B cell (primary cell): ENCODE measurements around the gene FASTKD2. TPM values are rescaled to one million over a fixed set of nuclear protein-coding genes. Genes with fewer than 3 reads are reported as not detected.

Experiments
- ATAC-seq: fragments of 200-7000 bp; cut with Tn5 transposase; one replicate; pipeline ENCODE4 v1.10.0; 2021; ENCODE audit warnings: low read depth, mild to moderate bottlenecking, moderate number of reproducible peaks, moderate library complexity
- CTCF ChIA-PET: fragments of 350-600 bp; sonication (Branson Sonifier 250); formaldehyde crosslinking; loops from one replicate; lab custom pipeline; 2021; ENCODE audit warnings: antibody characterized with exemption, inconsistent platforms; lab: Charles Lee
- POLR2A ChIA-PET: fragments of 350-600 bp; sonication (Branson Sonifier 250); formaldehyde crosslinking; loops from one replicate; lab custom pipeline; 2021; ENCODE audit warnings: antibody characterized with exemption; lab: Charles Lee
- DNase-seq: peaks from one replicate; pipeline ENCODE4 v3.0.0; 2013
- H2AFZ ChIP-seq: 2 replicates; pipeline ENCODE4 v1.6.1; 2012; ENCODE audit warnings: mild to moderate bottlenecking, low read depth, low read length; ENCODE audit not compliant: insufficient read depth, poor library complexity, severe bottlenecking
- H3K27ac ChIP-seq, 2 donors: 1 replicate in 1 of 2; 2 replicates in 1 of 2; pipeline ENCODE4 v1.5.1; 2012 to 2013; ENCODE audit warnings: low read length in 2 of 2, mild to moderate bottlenecking in 2 of 2, moderate library complexity in 1 of 2
- H3K27me3 ChIP-seq, 4 experiments: fragments of 200-600 bp in 1 of 4; sonication (generic) in 1 of 4; replicated peaks in 1 of 4; 1 replicate in 2 of 4; 2 replicates in 2 of 4; pipeline versions ENCODE4 v1.6.1 to v1.7.0; 2013 to 2016; ENCODE audit warnings: low read length in 3 of 4, mild to moderate bottlenecking in 2 of 4, mixed read lengths in 1 of 4, moderate library complexity in 1 of 4; ENCODE audit not compliant: insufficient read depth in 4 of 4, control insufficient read depth in 3 of 4; ENCODE audit errors: control extremely low read depth in 1 of 4
- H3K36me3 ChIP-seq, 2 experiments: replicated peaks in 1 of 2; 1 replicate in 1 of 2; 2 replicates in 1 of 2; pipeline versions ENCODE4 v1.6.1 to v1.7.1; 2013; ENCODE audit warnings: low read length in 1 of 2; ENCODE audit not compliant: insufficient read depth in 2 of 2, control insufficient read depth in 1 of 2; ENCODE audit errors: control extremely low read depth in 1 of 2, extremely low read depth in 1 of 2
- H3K4me1 ChIP-seq, 2 donors: fragments of 200-600 bp in 1 of 2; sonication (generic) in 1 of 2; 1 replicate in 1 of 2; 2 replicates in 1 of 2; pipeline versions ENCODE4 v1.5.1 to v1.6.1; 2013 to 2017; ENCODE audit warnings: low read length in 2 of 2; ENCODE audit not compliant: control insufficient read depth in 2 of 2, insufficient read depth in 2 of 2
- H3K4me2 ChIP-seq: replicated peaks from 2 replicates; pipeline ENCODE3; 2012; ENCODE audit warnings: mild to moderate bottlenecking, low read depth, low read length; ENCODE audit not compliant: poor library complexity, severe bottlenecking
- H3K4me3 ChIP-seq, 5 experiments: fragments of 200-600 bp in 1 of 5; sonication (generic) in 1 of 5; 1 replicate in 3 of 5; 2 replicates in 2 of 5; pipeline versions ENCODE4 v1.5.1 to v1.7.0; 2011 to 2016; ENCODE audit warnings: low read length in 4 of 5, mild to moderate bottlenecking in 4 of 5, low read depth in 2 of 5, control low read depth in 1 of 5, moderate library complexity in 1 of 5; ENCODE audit not compliant: insufficient read depth in 1 of 5; ENCODE audit errors: control extremely low read depth in 1 of 5, extremely low read depth in 1 of 5
- H3K79me2 ChIP-seq: fragments of 200-600 bp; sonication (generic); one replicate; pipeline ENCODE4 v1.6.0; 2016; ENCODE audit warnings: low read length; ENCODE audit not compliant: control insufficient read depth, insufficient read depth
- H3K9ac ChIP-seq: fragments of 200-600 bp; sonication (generic); 2 replicates; pipeline ENCODE4 v1.6.1; 2017; ENCODE audit warnings: mild to moderate bottlenecking, low read length, moderate library complexity
- H3K9me3 ChIP-seq, 3 donors: one replicate each; pipeline versions ENCODE4 v1.6.1 to v1.7.1; 2013; ENCODE audit warnings: low read length in 2 of 3; ENCODE audit not compliant: control insufficient read depth in 2 of 3, insufficient read depth in 1 of 3; ENCODE audit errors: control extremely low read depth in 1 of 3
- H4K20me1 ChIP-seq: 2 replicates; pipeline ENCODE4 v1.6.0; 2012; ENCODE audit warnings: mild to moderate bottlenecking, low read length; ENCODE audit not compliant: insufficient read depth, control insufficient read depth, poor library complexity, severe bottlenecking
- H3K27ac Mint-ChIP-seq: one replicate; pipeline ENCODE4 v1.8.0; 2021; ENCODE audit warnings: mixed read lengths
- H3K27me3 Mint-ChIP-seq: one replicate; pipeline ENCODE4 v1.8.0; 2021; ENCODE audit warnings: mixed read lengths
- H3K4me1 Mint-ChIP-seq: one replicate; pipeline ENCODE4 v1.8.0; 2021; ENCODE audit warnings: mixed read lengths
- H3K4me3 Mint-ChIP-seq: one replicate; pipeline ENCODE4 v1.8.0; 2021; ENCODE audit warnings: mixed read lengths
- H3K9me3 Mint-ChIP-seq: one replicate; pipeline ENCODE4 v1.8.0; 2022; ENCODE audit warnings: mixed read lengths; ENCODE audit not compliant: insufficient read depth
- CTCF ChIP-seq: fragments of 200-600 bp; IDR thresholded peaks from one replicate; pipeline ENCODE4 v1.8.0; 2022; ENCODE audit warnings: antibody characterized with exemption, mild to moderate bottlenecking
- EZH2 ChIP-seq: IDR thresholded peaks from 2 replicates; pipeline ENCODE4 v1.6.1; 2012; ENCODE audit warnings: borderline replicate concordance, low read depth, mild to moderate bottlenecking, moderate library complexity, low read length; ENCODE audit not compliant: insufficient read depth, poor library complexity, severe bottlenecking
- WGBS: methylation state at CpG from one replicate; pipeline ENCODE4 v1.1.5; 2013; ENCODE audit warnings: missing lambda C conversion rate; ENCODE audit not compliant: insufficient coverage; 5-methylcytosine and 5-hydroxymethylcytosine counted together
- intact Hi-C: fragments of 100-400 bp; cut with micrococcal nuclease; formaldehyde crosslinking; loops from one replicate; pipeline ENCODE4 v1.10.0; 2022
- polyA plus RNA-seq: library from polyadenylated mRNA; depleted of rRNA; stranded (reverse); fragments of >200 nt; gene quantifications from 2 replicates; pipeline ENCODE4 v1.2.3, GENCODE V29; 2012
- total RNA-seq, 2 donors: library from RNA; stranded (reverse); fragments of 120-200 nt in 1 of 2; gene quantifications; 1 replicate in 1 of 2; 2 replicates in 1 of 2; pipeline versions ENCODE4 v1.2.3 to v1.2.4, GENCODE V29; 2013 to 2022

Gene FASTKD2
- total and polyA plus RNA-seq, 2 donors (not counting 1 experiment from before 2014, with no cell fraction given) = 16.0 to 20.6 TPM

- no peak overlapping the region for H3K27ac Mint-ChIP-seq
- Histone ChIP-seq H3K4me3 (no peak overlapping the region), H3K27ac (no peak overlapping the region), H3K27me3 (no peaks in the 10 kb centered on the region), H3K36me3 (peaks cover 0 to 92% of the 10 kb centered on the region in 2 experiments), H3K9me3 (peaks cover 0 to 4% (median 3%) of the 10 kb centered on the region in 3 donors), H3K4me1 (no peaks in the 10 kb centered on the region), H3K79me2 (peaks cover 13% of the 10 kb centered on the region), H4K20me1 (peaks cover 15% of the 10 kb centered on the region), H3K9ac (no peak overlapping the region), H3K4me2 (no peak overlapping the region), H2AFZ (no peak overlapping the region)
- no peak for DNase-seq
- no peaks in the 10 kb centered on the region for H3K4me1 Mint-ChIP-seq
- CTCF ChIA-PET = no interaction called here
- TF ChIP-seq CTCF (no peak), EZH2 (no peak)
- H3K4me3 Mint-ChIP-seq = no peak overlapping the region
- no peak for ATAC-seq
- H3K9me3 Mint-ChIP-seq = peaks cover under 1% of the 10 kb centered on the region
- WGBS = 79% methylated on average over 4 of the region's 7 CpGs
- intact Hi-C loops = loop anchor here (5.0 kb wide), 1 partner anchor 622 kb away; no protein-coding TSS in a partner anchor
- no peaks in the 10 kb centered on the region for H3K27me3 Mint-ChIP-seq
- POLR2A ChIA-PET = no interaction called here
Observed at GRCh38 chr2:206784559-206785353, 19.4 kb downstream of the FASTKD2 start.

- H3K4me3 Mint-ChIP-seq = no peak overlapping the region
- WGBS = no CpG with 5 or more reads among the region's 3 CpGs
- ATAC-seq = no peak
- Histone ChIP-seq H3K27ac (no peak overlapping the region), H3K9me3 (no peaks in the 10 kb centered on the region), H2AFZ (no peak overlapping the region), H3K4me1 (no peaks in the 10 kb centered on the region), H3K36me3 (peaks cover 2 to 78% of the 10 kb centered on the region in 2 experiments), H4K20me1 (peaks cover 5% of the 10 kb centered on the region), H3K4me3 (no peak overlapping the region), H3K9ac (no peak overlapping the region), H3K27me3 (no peaks in the 10 kb centered on the region), H3K79me2 (no peaks in the 10 kb centered on the region), H3K4me2 (no peak overlapping the region)
- TF ChIP-seq EZH2 (no peak), CTCF (no peak)
- no peak overlapping the region for H3K27ac Mint-ChIP-seq
- intact Hi-C loops = no loop called here
- H3K9me3 Mint-ChIP-seq = no peaks in the 10 kb centered on the region
- DNase-seq = no peak
- ChIA-PET POLR2A (no interaction called here), CTCF (interaction anchor here (2.3 kb wide), 1 partner anchor 9 kb away, joined by 7 read pairs; no protein-coding TSS in a partner anchor)
- H3K4me1 Mint-ChIP-seq = no peaks in the 10 kb centered on the region
- no peaks in the 10 kb centered on the region for H3K27me3 Mint-ChIP-seq
Observed at GRCh38 chr2:206790311-206790935, 25.0 kb downstream of the FASTKD2 start.
